Astrocyte (in vitro differentiated cells and primary cell): Measurements from ENCODE around the gene IL36G. TPM values are rescaled to one million over a fixed set of nuclear protein-coding genes. Genes with fewer than 3 reads are reported as not detected.

Source experiments
- DNase-seq: peaks from one replicate; pipeline ENCODE4 v3.0.0-alpha.2; 2010; ENCODE audit warnings: low read depth
- FAIRE-seq: peaks from 2 replicates; lab custom pipeline; 2011; peaks lifted over from hg19 to GRCh38; lab: Jason Lieb, UNC
- H2AFZ ChIP-seq: 2 replicates; pipeline ENCODE4 v1.6.0; 2012; ENCODE audit warnings: low read depth, low read length, inconsistent platforms
- H3K27ac ChIP-seq: 2 replicates; pipeline ENCODE4 v1.5.1; 2011; ENCODE audit warnings: low read depth, low read length, inconsistent platforms
- H3K27me3 ChIP-seq: 2 replicates; pipeline ENCODE4 v1.6.0; 2011; ENCODE audit warnings: low read length, inconsistent platforms; ENCODE audit not compliant: insufficient read depth
- H3K36me3 ChIP-seq: 2 replicates; pipeline ENCODE4 v1.5.1; 2011; ENCODE audit warnings: low read length, inconsistent platforms; ENCODE audit not compliant: insufficient read depth
- H3K4me1 ChIP-seq: 2 replicates; pipeline ENCODE4 v1.5.1; 2011; ENCODE audit warnings: low read length, inconsistent platforms; ENCODE audit not compliant: insufficient read depth
- H3K4me2 ChIP-seq: 2 replicates; pipeline ENCODE4 v1.6.0; 2012; ENCODE audit warnings: low read length, inconsistent platforms
- H3K4me3 ChIP-seq: 2 replicates; pipeline ENCODE4 v1.5.1; 2011; ENCODE audit warnings: low read depth, mild to moderate bottlenecking, low read length, inconsistent platforms; ENCODE audit not compliant: insufficient read depth
- H3K79me2 ChIP-seq: 2 replicates; pipeline ENCODE4 v1.6.0; 2012; ENCODE audit warnings: mild to moderate bottlenecking, low read length, inconsistent platforms; ENCODE audit not compliant: insufficient read depth
- H3K9ac ChIP-seq: 2 replicates; pipeline ENCODE4 v1.6.0; 2012; ENCODE audit warnings: mild to moderate bottlenecking, low read length, inconsistent platforms
- H3K9me3 ChIP-seq: 2 replicates; pipeline ENCODE4 v1.5.1; 2012; ENCODE audit warnings: low read depth, mild to moderate bottlenecking, low read length, inconsistent platforms; ENCODE audit not compliant: insufficient read depth
- H4K20me1 ChIP-seq: 2 replicates; pipeline ENCODE4 v1.6.0; 2012; ENCODE audit warnings: low read length, inconsistent platforms; ENCODE audit not compliant: insufficient read depth
- H3K27ac Mint-ChIP-seq: one replicate; pipeline ENCODE4 v1.8.0; 2021; ENCODE audit warnings: mild to moderate bottlenecking, mixed read lengths; ENCODE audit not compliant: unreplicated experiment
- H3K27me3 Mint-ChIP-seq: one replicate; pipeline ENCODE4 v1.8.0; 2021; ENCODE audit warnings: low read depth, mixed read lengths; ENCODE audit not compliant: unreplicated experiment
- H3K36me3 Mint-ChIP-seq: one replicate; pipeline ENCODE4 v1.8.0; 2021; ENCODE audit warnings: low read depth, mixed read lengths; ENCODE audit not compliant: unreplicated experiment
- H3K4me1 Mint-ChIP-seq: one replicate; pipeline ENCODE4 v1.8.0; 2021; ENCODE audit warnings: low read depth, mixed read lengths; ENCODE audit not compliant: unreplicated experiment
- H3K4me3 Mint-ChIP-seq: one replicate; pipeline ENCODE4 v1.8.0; 2021; ENCODE audit warnings: mild to moderate bottlenecking, moderate library complexity, mixed read lengths; ENCODE audit not compliant: unreplicated experiment
- H3K9me3 Mint-ChIP-seq: one replicate; pipeline ENCODE4 v1.8.0; 2021; ENCODE audit warnings: mild to moderate bottlenecking, mixed read lengths; ENCODE audit not compliant: unreplicated experiment
- EZH2 ChIP-seq: IDR thresholded peaks from 2 replicates; pipeline ENCODE4 v1.6.1; 2012; ENCODE audit warnings: mild to moderate bottlenecking, low read length, inconsistent platforms; ENCODE audit not compliant: insufficient read depth
- total RNA-seq: library from RNA; stranded (reverse); gene quantifications from 2 replicates; pipeline ENCODE4 v1.2.1, GENCODE V29; 2021
- TF ChIP-seq, protein P1 (sequence below): IDR thresholded peaks from 2 replicates; pipeline ENCODE4 v1.5.1; 2011; ENCODE audit warnings: low read depth, mild to moderate bottlenecking, inconsistent platforms, low read length, moderate library complexity; ENCODE audit not compliant: insufficient read depth

IL36G gene
- total RNA-seq, 1 donor from 2014 or later: not detected

DNA sequence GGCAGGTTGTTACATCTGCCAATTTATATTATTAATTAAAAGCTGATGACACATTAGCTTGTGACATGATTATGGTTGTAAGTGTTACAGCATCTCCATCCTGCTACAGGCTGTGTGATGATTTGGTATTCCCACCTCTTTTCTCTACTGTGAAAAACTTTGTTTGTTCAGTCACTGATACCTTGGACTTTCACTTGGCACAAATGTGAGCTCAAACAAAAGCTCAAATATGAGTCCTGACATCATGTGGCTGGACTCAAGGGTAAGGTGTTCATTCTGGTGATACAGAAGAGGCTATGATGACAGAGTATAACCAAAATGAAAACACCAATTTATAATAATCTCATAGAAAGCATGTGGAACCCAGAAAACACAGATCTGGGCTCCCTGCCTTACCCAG is 16.0 kb downstream of the IL36G start:
- Mint-ChIP-seq H3K4me3 (no peak overlapping the region), H3K4me1 (no peaks in the 10 kb centered on the region), H3K27me3 (peaks cover 5% of the 10 kb centered on the region), H3K9me3 (peaks cover 12% of the 10 kb centered on the region), H3K36me3 (no peaks in the 10 kb centered on the region), H3K27ac (no peak overlapping the region)
- H3K79me2 ChIP-seq: no peaks in the 10 kb centered on the region
- FAIRE-seq (no peak), DNase-seq (no peak)
- no peak overlapping the region for H3K27ac ChIP-seq
- H3K36me3 ChIP-seq: no peaks in the 10 kb centered on the region
- TF ChIP-seq, protein P1, sequence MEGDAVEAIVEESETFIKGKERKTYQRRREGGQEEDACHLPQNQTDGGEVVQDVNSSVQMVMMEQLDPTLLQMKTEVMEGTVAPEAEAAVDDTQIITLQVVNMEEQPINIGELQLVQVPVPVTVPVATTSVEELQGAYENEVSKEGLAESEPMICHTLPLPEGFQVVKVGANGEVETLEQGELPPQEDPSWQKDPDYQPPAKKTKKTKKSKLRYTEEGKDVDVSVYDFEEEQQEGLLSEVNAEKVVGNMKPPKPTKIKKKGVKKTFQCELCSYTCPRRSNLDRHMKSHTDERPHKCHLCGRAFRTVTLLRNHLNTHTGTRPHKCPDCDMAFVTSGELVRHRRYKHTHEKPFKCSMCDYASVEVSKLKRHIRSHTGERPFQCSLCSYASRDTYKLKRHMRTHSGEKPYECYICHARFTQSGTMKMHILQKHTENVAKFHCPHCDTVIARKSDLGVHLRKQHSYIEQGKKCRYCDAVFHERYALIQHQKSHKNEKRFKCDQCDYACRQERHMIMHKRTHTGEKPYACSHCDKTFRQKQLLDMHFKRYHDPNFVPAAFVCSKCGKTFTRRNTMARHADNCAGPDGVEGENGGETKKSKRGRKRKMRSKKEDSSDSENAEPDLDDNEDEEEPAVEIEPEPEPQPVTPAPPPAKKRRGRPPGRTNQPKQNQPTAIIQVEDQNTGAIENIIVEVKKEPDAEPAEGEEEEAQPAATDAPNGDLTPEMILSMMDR: no peak
- no peak for TF ChIP-seq EZH2
- no peaks in the 10 kb centered on the region for H3K4me1 ChIP-seq
- H3K4me3 ChIP-seq: no peak overlapping the region
- peaks cover 6% of the 10 kb centered on the region for H3K27me3 ChIP-seq
- H3K9me3 ChIP-seq: no peaks in the 10 kb centered on the region
- H4K20me1 ChIP-seq: no peaks in the 10 kb centered on the region
- H3K9ac ChIP-seq: no peak overlapping the region
- H2AFZ ChIP-seq: no peak overlapping the region
- H3K4me2 ChIP-seq: no peak overlapping the region

DNA sequence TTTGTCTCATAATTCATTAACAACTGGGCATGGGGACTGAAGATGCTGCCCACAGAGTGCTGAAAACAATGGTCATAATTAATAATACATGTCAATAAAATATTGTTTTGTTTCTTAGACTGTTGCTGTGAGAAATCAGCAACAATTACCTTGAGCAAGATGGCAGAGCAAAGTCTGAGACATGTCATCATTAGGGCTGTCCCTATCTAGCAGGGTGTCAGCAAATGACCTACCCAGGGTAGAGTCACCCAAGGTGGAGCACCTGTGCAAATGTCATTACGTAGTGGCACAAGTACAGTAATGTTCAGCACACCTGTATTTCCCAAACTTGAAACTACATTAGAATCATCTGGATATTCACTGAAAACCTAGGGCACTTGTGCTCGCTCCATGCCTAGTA is 16.8 kb downstream of the IL36G start:
- DNase-seq: no peak
- no peaks in the 10 kb centered on the region for H3K9me3 ChIP-seq
- H4K20me1 ChIP-seq: no peaks in the 10 kb centered on the region
- H3K79me2 ChIP-seq: no peaks in the 10 kb centered on the region
- Mint-ChIP-seq H3K36me3 (no peaks in the 10 kb centered on the region), H3K4me1 (no peaks in the 10 kb centered on the region), H3K9me3 (peaks cover 9% of the 10 kb centered on the region), H3K27me3 (peaks cover 5% of the 10 kb centered on the region), H3K4me3 (no peak overlapping the region), H3K27ac (no peak overlapping the region)
- no peak overlapping the region for H2AFZ ChIP-seq
- H3K9ac ChIP-seq: no peak overlapping the region
- H3K27me3 ChIP-seq: peaks cover 6% of the 10 kb centered on the region
- no peak for TF ChIP-seq EZH2
- TF ChIP-seq, protein P1: no peak
- no peak overlapping the region for H3K27ac ChIP-seq
- H3K4me1 ChIP-seq: no peaks in the 10 kb centered on the region
- FAIRE-seq: no peak
- H3K36me3 ChIP-seq: no peaks in the 10 kb centered on the region
- no peak overlapping the region for H3K4me3 ChIP-seq
- H3K4me2 ChIP-seq: no peak overlapping the region

DNA sequence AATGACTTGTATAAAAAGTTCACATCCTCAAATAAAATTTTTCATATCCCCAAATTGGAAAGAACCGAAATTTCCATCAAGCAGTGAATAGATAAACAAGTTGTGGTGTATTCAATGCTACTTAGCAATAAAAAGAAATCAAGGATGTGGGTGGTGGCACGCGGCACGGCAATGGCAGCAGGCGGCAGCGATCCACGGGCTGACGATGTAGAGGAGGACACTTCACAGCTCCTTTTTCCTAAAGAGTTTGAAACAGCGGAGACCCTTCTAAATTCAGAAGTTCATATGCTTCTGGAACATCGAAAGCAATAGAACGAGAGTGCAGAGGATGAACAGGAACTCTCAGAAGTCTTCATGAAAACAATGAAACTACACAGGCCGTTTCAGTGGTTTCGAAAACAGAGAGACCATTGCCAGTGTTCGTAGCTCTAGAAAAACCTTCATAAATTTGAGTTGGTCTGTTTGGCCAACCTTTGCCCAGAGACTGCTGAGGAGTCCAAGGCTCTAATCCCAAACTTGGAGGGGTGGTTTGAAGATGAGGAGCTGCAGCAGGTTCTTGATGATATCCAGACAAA is 17.6 kb downstream of the IL36G start:
- Mint-ChIP-seq H3K27me3 (peaks cover 5% of the 10 kb centered on the region), H3K9me3 (peaks cover 11% of the 10 kb centered on the region), H3K4me3 (no peak overlapping the region), H3K27ac (no peak overlapping the region), H3K36me3 (no peaks in the 10 kb centered on the region), H3K4me1 (no peaks in the 10 kb centered on the region)
- Histone ChIP-seq H3K9ac (no peak overlapping the region), H3K27ac (no peak overlapping the region), H3K4me2 (no peak overlapping the region), H3K4me1 (no peaks in the 10 kb centered on the region), H3K79me2 (no peaks in the 10 kb centered on the region), H3K9me3 (no peaks in the 10 kb centered on the region), H3K4me3 (no peak overlapping the region), H3K36me3 (no peaks in the 10 kb centered on the region), H2AFZ (no peak overlapping the region), H3K27me3 (peaks cover 6% of the 10 kb centered on the region), H4K20me1 (no peaks in the 10 kb centered on the region)
- DNase-seq (no peak), FAIRE-seq (no peak)
- TF ChIP-seq EZH2: no peak
- TF ChIP-seq, protein P1: no peak
